Lower lobe of right lung (tissue), 2 donors: ENCODE data around the gene FDX1. TPM values are rescaled to one million over a fixed set of nuclear protein-coding genes. Genes with fewer than 3 reads are reported as not detected.
"Not testable (repeated sequence)": the region's sequence is repeated elsewhere in the genome, so short reads cannot be mapped to it uniquely, and the experiment has no call there.

Source experiments
- ATAC-seq, 2 donors: fragments of 200-7000 bp; cut with Tn5 transposase; one replicate each; pipeline ENCODE4 v1.9.1; 2020 to 2022; ENCODE audit warnings: mild to moderate bottlenecking in 2 of 2, moderate library complexity in 2 of 2
- DNase-seq: peaks from one replicate; pipeline ENCODE4 v3.0.0-alpha.2; 2020
- H3K27ac ChIP-seq: fragments of 200-600 bp; one replicate; pipeline ENCODE4 v1.8.0; 2022
- H3K27me3 ChIP-seq: fragments of 200-600 bp; one replicate; pipeline ENCODE4 v1.8.0; 2022; ENCODE audit warnings: low read depth
- H3K36me3 ChIP-seq: fragments of 200-600 bp; one replicate; pipeline ENCODE4 v1.8.0; 2022; ENCODE audit warnings: mild to moderate bottlenecking
- H3K4me1 ChIP-seq: fragments of 200-600 bp; one replicate; pipeline ENCODE4 v1.8.0; 2022
- H3K4me3 ChIP-seq: fragments of 200-600 bp; one replicate; pipeline ENCODE4 v1.8.0; 2022; ENCODE audit warnings: mild to moderate bottlenecking
- H3K9me3 ChIP-seq: fragments of 200-600 bp; one replicate; pipeline ENCODE4 v1.8.0; 2022
- intact Hi-C: fragments of 100-400 bp; cut with DNase I; formaldehyde crosslinking; loops from one replicate; pipeline ENCODE4 v1.11.0; 2022
- long read RNA-seq: library from polyadenylated mRNA; unstranded; transcript quantifications from one replicate; pipeline ENCODE4 v2.0.0, GENCODE V29; 2021
- total RNA-seq: library from RNA; stranded (reverse); fragmentation: NEBNext Ultra II Directional; extraction: Animal tissue kit (Norgen Biotek cat#: 25700); gene quantifications from one replicate; pipeline ENCODE4 v1.2.1, GENCODE V29; 2021
- TF ChIP-seq, protein P1 (sequence below): fragments of 200-600 bp; IDR thresholded peaks from one replicate; pipeline ENCODE4 v1.8.0; 2022; ENCODE audit warnings: antibody characterized with exemption, mild to moderate bottlenecking
- donor health status: DM: no; HTN: yes; CAD: no; lungs with severe emphysema.

Gene FDX1, protein sequence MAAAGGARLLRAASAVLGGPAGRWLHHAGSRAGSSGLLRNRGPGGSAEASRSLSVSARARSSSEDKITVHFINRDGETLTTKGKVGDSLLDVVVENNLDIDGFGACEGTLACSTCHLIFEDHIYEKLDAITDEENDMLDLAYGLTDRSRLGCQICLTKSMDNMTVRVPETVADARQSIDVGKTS
- total RNA-seq, result 19.5 TPM
- long read RNA-seq, transcript FDX1-201 (4 exons, 3,206 nt), result major isoform, 120 of 122 reads
- long read RNA-seq, partial matches to known transcripts, result 0 of 122 reads
- long read RNA-seq, other reads (novel, unspliced or antisense), result 2 of 122 reads

- Histone ChIP-seq H3K9me3 (no peaks in the 10 kb centered on the region), H3K27me3 (no peaks in the 10 kb centered on the region), H3K27ac (peak within 1 kb of the TSS; percentile 92), H3K36me3 (no peaks in the 10 kb centered on the region), H3K4me1 (peaks cover 40% of the 10 kb centered on the region), H3K4me3 (peak within 1 kb of the TSS; percentile 85)
- ATAC-seq (peak; percentile 95), DNase-seq (peak; percentile 93)
- TF ChIP-seq, protein P1, sequence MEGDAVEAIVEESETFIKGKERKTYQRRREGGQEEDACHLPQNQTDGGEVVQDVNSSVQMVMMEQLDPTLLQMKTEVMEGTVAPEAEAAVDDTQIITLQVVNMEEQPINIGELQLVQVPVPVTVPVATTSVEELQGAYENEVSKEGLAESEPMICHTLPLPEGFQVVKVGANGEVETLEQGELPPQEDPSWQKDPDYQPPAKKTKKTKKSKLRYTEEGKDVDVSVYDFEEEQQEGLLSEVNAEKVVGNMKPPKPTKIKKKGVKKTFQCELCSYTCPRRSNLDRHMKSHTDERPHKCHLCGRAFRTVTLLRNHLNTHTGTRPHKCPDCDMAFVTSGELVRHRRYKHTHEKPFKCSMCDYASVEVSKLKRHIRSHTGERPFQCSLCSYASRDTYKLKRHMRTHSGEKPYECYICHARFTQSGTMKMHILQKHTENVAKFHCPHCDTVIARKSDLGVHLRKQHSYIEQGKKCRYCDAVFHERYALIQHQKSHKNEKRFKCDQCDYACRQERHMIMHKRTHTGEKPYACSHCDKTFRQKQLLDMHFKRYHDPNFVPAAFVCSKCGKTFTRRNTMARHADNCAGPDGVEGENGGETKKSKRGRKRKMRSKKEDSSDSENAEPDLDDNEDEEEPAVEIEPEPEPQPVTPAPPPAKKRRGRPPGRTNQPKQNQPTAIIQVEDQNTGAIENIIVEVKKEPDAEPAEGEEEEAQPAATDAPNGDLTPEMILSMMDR, result peak; percentile 67
- intact Hi-C loops, result loop anchor here (5.0 to 10.0 kb wide), 2 partner anchors 55 to 227 kb away; no protein-coding TSS in a partner anchor
Observed at GRCh38 chr11:110429731-110430266, at the start of gene FDX1. Gene FDX1, plus strand, starts transcription at chr11:110429948. Its CDS starts 173 bp downstream, at chr11:110430121.

GRCh38 chr11:110380836-110381622 lies 48.7 kb upstream of the FDX1 start:
- Histone ChIP-seq H3K4me1 (peaks cover 19% of the 10 kb centered on the region), H3K4me3 (no peak overlapping the region), H3K36me3 (no peaks in the 10 kb centered on the region), H3K27ac (no peak overlapping the region), H3K9me3 (no peaks in the 10 kb centered on the region), H3K27me3 (no peaks in the 10 kb centered on the region)
- TF ChIP-seq, protein P1, result no peak
- DNase-seq (no peak), ATAC-seq (no peak)
- intact Hi-C loops, result no loop called here

GRCh38 chr11:110388231-110388630 lies 41.5 kb upstream of the FDX1 start:
- H3K9me3 ChIP-seq, ATAC-seq, H3K27me3 ChIP-seq, H3K27ac ChIP-seq, DNase-seq, H3K36me3 ChIP-seq, H3K4me3 ChIP-seq, intact Hi-C loops, H3K4me1 ChIP-seq: not testable (repeated sequence)

GRCh38 chr11:110389965-110390364 lies 39.8 kb upstream of the FDX1 start:
- TF ChIP-seq, protein P1, result no peak
- Histone ChIP-seq H3K4me1 (no peaks in the 10 kb centered on the region), H3K36me3 (no peaks in the 10 kb centered on the region), H3K9me3 (no peaks in the 10 kb centered on the region), H3K27ac (no peak overlapping the region), H3K27me3 (no peaks in the 10 kb centered on the region), H3K4me3 (no peak overlapping the region)
- no peak for DNase-seq
- intact Hi-C loops, result no loop called here
- no peak for ATAC-seq

- H3K9me3 ChIP-seq, result no peaks in the 10 kb centered on the region
- no peaks in the 10 kb centered on the region for H3K36me3 ChIP-seq
- ATAC-seq, result no peak
- no peak for DNase-seq
- H3K4me3 ChIP-seq, result no peak overlapping the region
- H3K27ac ChIP-seq, result no peak overlapping the region
- TF ChIP-seq, protein P1, result no peak
- intact Hi-C loops, result no loop called here
- H3K4me1 ChIP-seq, result no peaks in the 10 kb centered on the region
- H3K27me3 ChIP-seq, result no peaks in the 10 kb centered on the region
Observed at GRCh38 chr11:110392056-110392455, 37.7 kb upstream of the FDX1 start.

DNA sequence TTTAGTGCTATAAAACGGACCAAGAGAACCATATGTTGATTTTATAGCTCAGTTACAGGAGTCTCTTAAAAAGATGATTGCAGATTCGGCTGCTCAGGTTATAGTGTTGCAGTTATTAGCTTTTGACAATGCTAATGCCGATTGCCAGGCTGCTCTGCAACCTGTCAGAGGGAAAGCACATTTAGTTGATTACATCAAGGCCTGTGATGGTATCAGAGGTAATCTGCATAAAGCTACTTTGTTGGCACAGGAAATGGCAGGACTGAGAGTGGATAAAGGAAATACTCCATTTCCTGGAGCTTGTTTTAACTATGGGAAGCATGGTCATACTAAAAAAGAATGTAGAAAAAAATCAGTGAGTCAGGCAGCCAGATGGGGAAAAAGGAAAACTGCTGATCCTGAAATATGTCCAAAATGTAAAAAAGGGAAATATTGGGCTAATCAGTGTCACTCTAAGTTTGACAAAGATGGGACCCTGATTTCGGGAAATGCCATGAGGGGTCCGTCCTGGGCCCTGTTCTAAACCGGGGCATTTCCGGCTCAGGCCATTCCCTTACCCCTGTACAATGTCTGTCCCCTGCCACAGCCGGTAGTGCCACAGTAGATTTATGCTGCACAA lies 32.0 kb upstream of the FDX1 start:
- intact Hi-C loops, H3K27ac ChIP-seq, ATAC-seq, H3K36me3 ChIP-seq, H3K4me3 ChIP-seq, H3K4me1 ChIP-seq, DNase-seq, H3K9me3 ChIP-seq, H3K27me3 ChIP-seq: not testable (repeated sequence)

- H3K27me3 ChIP-seq, H3K27ac ChIP-seq, H3K36me3 ChIP-seq, H3K4me3 ChIP-seq, DNase-seq, ATAC-seq, H3K9me3 ChIP-seq, H3K4me1 ChIP-seq, intact Hi-C loops: not testable (repeated sequence)
Observed at GRCh38 chr11:110403585-110403984, 26.2 kb upstream of the FDX1 start.

GRCh38 chr11:110405636-110406035 lies 24.1 kb upstream of the FDX1 start:
- intact Hi-C loops, H3K27ac ChIP-seq, H3K4me3 ChIP-seq, DNase-seq, H3K4me1 ChIP-seq, H3K9me3 ChIP-seq, ATAC-seq, H3K27me3 ChIP-seq, H3K36me3 ChIP-seq: not testable (repeated sequence)
